NCI-H2029 treated with DMSO at 0.1 percent for 48 hours (cell line): ENCODE data around the gene TNFRSF4.
"Not testable (repeated sequence)": the region's sequence is repeated elsewhere in the genome, so short reads cannot be mapped to it uniquely, and the experiment has no call there.

ENCODE experiments used
- DNase-seq: peaks from one replicate; lab custom pipeline; 2025; lab: John Stamatoyannopoulos, UW

Gene TNFRSF4

GRCh38 chr1:1202831-1203560, 11.0 kb downstream of the TNFRSF4 start:
- DNase-seq: no peak

DNA sequence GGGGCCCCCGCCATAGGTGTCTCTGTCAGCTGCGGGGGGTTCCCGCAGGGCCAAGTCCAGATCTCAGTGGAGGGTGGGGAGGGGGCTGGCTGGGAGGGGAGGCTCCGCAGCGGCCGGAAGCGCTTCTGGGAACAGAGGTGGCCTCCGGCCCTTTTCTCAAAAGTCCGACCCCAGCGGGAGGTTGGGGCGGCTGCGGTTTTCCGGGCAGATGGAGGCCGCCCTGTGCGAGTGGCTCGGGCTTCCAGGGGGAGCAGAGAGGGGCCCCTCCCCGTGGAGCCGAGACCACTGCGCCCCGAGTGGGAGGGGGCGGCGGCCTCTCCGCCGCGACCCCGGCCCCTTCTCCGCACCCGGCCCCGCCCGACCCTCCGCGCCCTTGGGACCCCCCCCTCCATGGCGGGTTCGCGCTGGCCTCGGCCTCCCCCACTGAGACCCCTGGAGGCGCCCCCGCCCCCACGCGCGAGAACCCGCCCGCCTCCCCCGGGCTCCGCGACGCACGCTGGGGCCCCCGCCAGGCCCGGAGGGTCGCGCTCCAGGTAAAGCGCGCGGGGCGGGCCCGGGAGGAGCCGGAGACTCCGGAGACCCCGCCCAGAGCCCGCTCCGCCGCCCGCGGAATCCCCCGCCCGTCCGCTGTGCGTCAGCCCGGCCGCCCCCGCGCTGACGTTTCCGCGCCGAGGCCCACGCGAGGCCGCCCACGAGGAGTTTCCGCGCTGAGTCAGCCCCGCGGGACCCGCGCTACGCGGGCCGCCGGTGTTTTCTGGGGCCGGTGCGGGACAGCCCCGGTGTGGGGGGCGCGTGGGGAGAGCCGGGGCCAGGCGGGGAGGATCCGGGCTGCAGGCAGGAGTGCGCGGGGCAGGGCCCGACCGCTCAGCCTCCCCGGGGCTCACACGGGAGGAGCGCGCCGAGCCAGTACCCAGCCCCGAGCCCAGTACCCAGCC, 12.8 kb downstream of the TNFRSF4 start:
- DNase-seq: no peak

DNA sequence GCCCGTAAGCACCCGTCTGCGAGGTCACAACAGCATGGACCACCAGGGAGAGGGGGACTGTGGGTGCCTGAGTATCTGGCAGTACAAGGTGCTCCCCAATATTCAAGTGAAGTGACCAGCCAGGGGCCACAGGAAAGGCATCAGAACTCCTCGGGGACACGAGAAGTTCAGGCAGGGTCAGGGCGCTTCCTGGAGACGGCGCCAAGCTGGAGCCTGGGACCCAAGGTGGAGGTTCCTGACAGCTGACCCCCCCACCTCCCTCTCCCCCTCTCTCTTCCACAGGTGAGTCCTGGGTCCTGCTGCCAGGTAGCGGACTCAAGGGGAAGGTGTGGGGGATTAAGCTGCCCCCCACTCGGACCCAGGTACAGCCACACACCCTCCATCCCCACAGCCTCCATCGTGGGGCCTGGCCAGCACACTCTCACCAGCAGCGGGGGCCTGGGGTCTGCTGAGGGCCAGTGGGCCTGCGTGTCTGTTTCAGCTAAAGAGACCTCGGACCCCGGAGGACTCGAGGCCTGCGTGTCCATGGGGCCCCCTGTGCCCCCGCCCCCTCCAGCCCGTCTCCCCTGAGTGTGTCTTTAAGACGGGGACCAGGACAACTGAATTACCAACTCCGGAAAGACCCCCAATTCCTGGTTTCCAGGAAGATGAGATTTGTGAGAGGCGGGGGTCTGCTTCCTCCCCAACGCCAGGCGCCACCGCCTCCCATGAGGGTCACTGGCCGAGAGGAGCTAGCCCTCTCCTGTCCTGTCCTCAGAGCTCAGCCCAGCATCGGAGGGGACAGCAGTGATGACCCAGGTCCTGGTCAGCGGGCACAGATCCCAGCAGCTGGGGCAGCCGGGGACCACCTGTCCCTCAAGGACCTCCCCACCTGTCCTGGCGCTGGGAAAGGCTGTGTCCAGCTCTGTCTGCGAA, 13.7 kb downstream of the TNFRSF4 start:
- DNase-seq: no peak

DNA sequence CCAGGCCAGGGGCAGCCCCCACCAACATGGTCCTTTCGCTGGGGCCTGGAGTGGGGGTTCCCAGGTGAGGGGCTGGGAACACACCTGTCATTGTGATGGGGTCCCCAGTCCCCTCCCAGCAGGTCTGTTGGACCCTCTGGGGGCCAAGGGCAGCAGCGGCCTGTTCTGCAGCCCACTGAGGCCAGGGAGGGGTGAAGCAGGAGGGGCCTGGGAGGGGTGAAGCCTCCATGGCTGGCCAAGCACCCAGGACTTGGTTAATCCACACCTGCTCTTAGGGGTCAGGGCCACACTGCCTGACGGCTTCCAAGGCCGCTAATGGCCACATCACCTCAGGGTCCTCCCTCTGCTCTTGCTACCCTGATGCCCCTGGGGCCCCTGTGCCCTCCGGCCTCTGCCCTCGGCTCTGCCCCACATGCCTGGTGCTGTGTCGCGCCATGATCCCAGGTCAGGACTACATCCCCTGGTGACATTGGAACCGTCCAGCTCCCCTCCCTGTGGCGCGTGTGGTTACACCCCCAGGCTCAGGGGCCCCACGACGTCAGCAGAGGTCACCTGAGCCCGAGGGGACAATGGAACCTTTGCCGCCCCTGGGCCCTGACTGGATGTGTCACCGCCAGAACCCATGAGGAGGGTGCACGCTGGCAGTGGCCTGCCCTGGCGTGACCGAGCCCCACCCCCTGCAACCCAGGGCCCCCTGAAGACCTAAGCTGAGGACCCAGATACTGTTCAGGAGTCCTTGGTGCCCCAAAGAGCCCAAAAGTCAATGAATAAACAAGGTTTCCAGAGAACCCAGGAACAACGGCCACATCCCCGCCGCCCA, 14.6 kb downstream of the TNFRSF4 start:
- no peak for DNase-seq

GRCh38 chr1:1198423-1199140, 15.4 kb downstream of the TNFRSF4 start:
- DNase-seq: no peak

- no peak for DNase-seq
Observed at GRCh38 chr1:1197551-1198422, 16.2 kb downstream of the TNFRSF4 start.

DNA sequence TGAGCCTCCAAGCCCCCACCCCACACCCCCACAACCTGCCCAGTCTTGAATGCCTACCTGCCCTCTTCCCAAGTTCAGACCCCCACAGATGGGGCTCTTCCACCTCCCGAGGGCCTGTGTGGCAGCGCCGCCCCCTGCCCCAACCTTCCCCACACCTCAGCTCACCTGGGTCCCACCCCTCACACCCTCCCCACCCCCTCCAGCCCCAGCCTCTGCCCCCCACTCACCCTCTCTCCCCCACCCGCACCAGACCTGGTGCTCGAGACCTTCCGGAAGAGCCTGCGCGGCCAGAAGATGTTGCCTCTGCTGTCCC, 16.8 kb downstream of the TNFRSF4 start:
- no peak for DNase-seq

DNA sequence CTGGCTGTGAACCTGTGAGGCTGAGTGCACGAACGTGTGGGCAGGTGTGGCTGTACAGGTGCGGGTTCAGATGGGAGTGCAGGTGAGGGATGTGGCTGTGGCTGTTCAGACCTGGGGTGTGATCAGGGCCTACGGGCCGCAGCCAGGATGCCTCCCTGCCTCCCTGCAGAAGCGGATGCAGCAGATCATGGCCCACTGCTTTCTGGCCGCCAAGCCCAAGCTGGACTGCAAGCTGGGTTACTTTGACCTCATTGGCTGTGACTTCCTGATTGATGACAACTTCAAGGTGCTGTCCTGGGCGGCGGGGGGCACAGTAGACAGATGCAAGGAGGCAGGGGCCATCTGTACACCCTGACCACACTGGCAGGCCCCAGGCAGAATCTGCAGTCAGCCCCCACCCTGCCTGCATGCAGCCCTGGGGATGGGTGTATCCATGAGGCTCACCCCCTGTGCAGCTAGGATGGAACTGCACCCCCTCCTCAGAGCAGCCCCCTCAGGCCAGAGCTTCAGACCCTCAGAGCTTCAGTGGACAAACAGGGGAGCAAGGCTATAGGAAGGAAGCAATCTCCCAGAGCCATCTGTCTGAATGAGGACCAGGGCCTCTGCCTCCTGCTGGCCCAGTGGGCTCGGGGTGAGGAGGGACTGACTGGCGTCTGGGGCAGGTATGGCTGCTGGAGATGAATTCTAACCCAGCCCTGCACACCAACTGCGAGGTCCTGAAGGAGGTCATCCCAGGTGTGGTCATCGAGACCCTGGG, 17.3 kb downstream of the TNFRSF4 start:
- DNase-seq: no peak

DNA sequence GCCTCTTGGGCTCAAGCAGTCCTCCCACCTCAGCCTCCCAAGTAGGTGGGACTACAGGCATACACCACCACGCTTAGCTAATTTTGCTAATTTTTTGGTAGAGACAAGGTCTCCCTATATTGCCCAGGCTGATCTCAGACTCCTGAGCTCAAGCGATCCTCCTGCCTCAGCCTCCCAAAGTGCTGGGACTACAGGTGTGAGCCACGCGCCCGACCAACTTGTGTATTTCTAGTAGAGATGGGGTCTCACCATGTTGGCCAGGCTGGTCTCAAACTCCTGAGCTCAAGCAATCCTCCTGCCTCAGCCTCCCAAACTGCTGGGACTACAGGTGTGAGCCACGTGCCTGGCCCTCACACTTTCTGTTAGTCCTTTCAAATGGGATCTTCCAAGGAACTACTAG, 18.2 kb downstream of the TNFRSF4 start:
- DNase-seq: not testable (repeated sequence)

DNA sequence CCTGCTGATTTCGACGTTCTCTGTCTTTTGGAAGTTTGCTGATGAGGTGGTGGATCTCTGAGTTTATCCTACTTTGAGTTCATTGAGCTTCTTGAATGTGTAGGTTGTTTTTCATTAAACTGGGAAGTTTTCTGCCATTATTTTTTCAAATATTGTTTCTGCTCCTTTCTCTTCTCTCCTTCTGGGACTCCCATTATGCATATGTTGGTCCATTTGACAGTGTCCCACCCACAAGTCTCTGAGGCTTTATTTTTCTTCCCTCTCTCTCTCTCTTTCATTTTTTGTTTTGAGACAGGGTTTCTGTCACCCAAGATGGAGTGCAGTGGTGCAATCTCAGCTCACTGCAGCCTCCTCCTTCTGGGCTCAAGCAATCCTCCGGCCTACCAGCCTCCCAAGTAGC, 19.2 kb downstream of the TNFRSF4 start:
- no peak for DNase-seq

DNA sequence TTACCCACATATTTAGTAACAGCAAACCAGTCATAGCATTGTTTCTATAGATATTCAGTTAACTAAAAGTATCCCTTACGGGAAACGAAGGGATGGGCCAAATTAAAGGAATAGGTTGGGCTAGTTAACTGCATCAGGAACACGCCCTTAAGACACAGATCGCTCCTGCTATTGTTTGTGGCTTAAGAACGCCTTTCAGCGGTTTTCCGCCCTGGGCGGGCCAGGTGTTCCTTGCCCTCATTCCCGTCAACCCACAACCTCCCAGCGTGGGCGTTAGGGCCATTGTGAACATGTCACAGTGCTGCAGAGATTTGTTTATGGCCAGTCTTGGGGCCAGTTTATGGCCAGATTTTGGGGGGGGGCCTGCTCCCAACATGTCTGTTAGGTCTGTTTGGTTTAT, 22.2 kb downstream of the TNFRSF4 start:
- DNase-seq: no peak

DNA sequence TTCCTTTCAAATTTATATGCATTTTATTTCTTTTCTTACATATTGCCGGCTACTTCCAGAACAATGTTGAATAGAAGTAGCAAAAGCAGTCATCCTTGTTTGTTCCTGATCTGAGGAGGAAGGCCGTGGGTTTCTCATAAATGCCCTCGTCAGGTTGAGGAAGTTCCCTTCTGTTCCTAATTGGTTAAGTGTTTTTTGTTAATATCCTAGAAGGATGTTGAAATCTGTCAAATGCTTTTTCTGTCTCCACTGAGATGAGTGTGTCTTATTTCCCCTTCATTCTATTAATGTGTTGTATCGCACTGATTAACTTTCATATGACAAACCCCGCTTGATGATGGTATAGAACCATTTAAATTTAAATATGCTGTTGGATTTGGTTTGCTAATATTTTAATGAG, 24.8 kb downstream of the TNFRSF4 start:
- no peak for DNase-seq

DNA sequence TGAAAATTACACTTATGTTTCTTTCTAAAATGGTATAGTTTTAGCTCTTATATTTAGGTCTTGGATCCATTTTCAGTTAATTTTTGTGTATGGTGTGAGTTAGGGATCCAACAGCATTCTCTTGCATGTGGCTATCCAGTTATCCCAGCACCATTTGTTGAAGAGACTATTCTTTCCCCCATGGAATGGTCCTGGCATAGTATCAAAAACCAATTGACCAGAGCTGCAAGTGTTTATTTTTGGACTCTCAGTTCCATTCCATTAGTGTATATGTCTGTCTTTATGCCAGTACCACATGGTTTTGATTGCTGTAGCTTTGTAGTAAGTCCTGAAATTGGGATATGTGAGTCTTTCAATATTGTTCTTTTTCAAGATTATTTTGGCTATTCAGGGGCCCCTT, 26.0 kb downstream of the TNFRSF4 start:
- DNase-seq: peak; percentile 45

GRCh38 chr1:1185101-1185765, 28.7 kb downstream of the TNFRSF4 start:
- no peak for DNase-seq

DNA sequence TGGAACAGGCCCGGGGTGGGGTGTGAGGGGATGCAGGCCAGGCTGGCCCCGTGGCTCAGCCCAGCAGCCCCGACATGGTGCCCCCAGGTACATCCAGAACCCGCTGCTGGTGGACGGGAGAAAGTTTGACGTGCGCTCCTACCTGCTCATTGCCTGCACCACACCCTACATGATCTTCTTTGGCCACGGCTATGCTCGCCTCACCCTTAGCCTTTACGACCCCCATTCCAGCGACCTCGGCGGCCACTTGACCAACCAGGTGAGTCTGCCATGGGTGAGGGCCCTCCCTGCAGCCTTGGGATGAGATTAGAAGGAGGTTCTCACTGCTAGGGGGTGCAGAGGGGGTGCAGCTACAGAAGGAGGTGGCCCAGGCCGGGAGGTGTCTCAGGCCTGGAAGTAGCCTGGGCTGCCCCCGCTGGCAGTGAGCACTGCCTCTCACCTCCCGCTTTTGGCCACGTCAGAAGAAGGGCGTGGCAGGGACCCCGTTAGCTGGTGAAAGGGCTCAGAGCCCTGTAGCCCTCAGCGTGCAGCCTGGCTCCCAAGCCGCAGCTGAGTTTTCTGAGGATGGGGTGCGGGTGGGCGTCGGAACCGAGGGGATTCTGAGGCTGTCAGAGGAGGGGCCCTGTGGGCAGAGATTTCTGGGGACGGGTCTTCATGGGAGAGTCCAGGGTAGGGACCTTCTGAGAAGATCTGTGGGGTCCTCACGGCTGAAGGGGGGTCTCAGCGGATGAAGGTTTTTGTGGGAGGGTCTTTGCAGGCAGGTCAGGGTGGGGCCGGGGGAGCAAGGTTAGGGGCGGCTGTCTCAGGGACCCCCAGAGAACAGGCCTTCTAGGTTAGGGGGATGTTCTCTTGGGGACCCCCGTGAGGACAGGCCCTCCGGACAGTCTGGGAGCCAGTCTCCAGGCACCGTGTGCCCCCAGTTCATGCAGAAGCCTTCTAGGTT, 29.8 kb downstream of the TNFRSF4 start:
- DNase-seq: no peak

GRCh38 chr1:1183221-1183747, 30.7 kb downstream of the TNFRSF4 start:
- no peak for DNase-seq
